22Rv1 (cell line): Measurements from ENCODE around the gene CERT1.

ENCODE experiments used
- ZFX ChIP-seq: fragments of 450-650 bp; IDR thresholded peaks from 2 replicates; pipeline ENCODE4 v1.6.1; 2017; ENCODE audit warnings: antibody characterized with exemption, borderline replicate concordance
- TF ChIP-seq, protein P1 (sequence below): fragments of 450-650 bp; IDR thresholded peaks from 2 replicates; pipeline ENCODE4 v1.5.1; 2017; ENCODE audit warnings: mild to moderate bottlenecking

DNA sequence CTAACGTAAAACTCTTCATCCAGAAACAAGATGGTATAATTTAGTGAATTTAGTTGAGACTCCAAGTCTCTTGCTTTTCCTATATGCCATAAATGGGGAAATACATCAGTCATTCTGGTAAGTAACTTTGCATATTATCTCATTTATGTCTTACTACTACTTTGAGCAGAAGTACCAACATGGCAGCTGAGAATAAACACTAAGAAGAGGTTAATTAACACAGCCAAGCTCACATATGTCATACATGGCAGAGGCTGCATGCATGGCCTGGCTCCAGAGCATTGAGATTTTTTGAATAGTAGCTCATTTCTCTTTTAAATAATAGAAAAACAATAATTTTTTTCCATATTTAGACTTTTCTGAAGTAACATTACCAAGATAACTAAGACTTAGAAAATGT lies 54.3 kb downstream of the CERT1 start:
- TF ChIP-seq, protein P1, sequence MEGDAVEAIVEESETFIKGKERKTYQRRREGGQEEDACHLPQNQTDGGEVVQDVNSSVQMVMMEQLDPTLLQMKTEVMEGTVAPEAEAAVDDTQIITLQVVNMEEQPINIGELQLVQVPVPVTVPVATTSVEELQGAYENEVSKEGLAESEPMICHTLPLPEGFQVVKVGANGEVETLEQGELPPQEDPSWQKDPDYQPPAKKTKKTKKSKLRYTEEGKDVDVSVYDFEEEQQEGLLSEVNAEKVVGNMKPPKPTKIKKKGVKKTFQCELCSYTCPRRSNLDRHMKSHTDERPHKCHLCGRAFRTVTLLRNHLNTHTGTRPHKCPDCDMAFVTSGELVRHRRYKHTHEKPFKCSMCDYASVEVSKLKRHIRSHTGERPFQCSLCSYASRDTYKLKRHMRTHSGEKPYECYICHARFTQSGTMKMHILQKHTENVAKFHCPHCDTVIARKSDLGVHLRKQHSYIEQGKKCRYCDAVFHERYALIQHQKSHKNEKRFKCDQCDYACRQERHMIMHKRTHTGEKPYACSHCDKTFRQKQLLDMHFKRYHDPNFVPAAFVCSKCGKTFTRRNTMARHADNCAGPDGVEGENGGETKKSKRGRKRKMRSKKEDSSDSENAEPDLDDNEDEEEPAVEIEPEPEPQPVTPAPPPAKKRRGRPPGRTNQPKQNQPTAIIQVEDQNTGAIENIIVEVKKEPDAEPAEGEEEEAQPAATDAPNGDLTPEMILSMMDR, result no peak
- TF ChIP-seq ZFX, result no peak
